GM20000 (cell line): ENCODE results near the gene SH2D4B.
A peak's percentile ranks its signal among the peaks of the same experiment; 100 is the strongest.

Source experiments
- DNase-seq: peaks from one replicate; pipeline ENCODE4 v3.0.0; 2012; ENCODE audit warnings: low spot score
- CTCF ChIP-seq: IDR thresholded peaks from 2 replicates; pipeline ENCODE4 v1.5.1; 2012; ENCODE audit warnings: mild to moderate bottlenecking, control low read depth; ENCODE audit errors: extremely low read depth, missing control alignments

Gene SH2D4B

GRCh38 chr10:80670774-80671173 is 133.1 kb downstream of the SH2D4B start:
- TF ChIP-seq CTCF: no peak
- no peak for DNase-seq

GRCh38 chr10:80671847-80672246 is 134.1 kb downstream of the SH2D4B start:
- DNase-seq: no peak
- no peak for TF ChIP-seq CTCF

GRCh38 chr10:80672613-80673012 is 134.9 kb downstream of the SH2D4B start:
- no peak for TF ChIP-seq CTCF
- DNase-seq: no peak

- no peak for TF ChIP-seq CTCF
- DNase-seq: no peak
Measured at GRCh38 chr10:80674809-80675208, 137.1 kb downstream of the SH2D4B start.

GRCh38 chr10:80681142-80681541 is 143.4 kb downstream of the SH2D4B start:
- no peak for DNase-seq
- no peak for TF ChIP-seq CTCF

- peak; percentile 34 for DNase-seq
- TF ChIP-seq CTCF: no peak
Measured at GRCh38 chr10:80684259-80684658, 146.6 kb downstream of the SH2D4B start.

- TF ChIP-seq CTCF: no peak
Measured at GRCh38 chr10:80685355-80685754, 147.7 kb downstream of the SH2D4B start.

More at GRCh38 chr10:80685355-80685754, 147.7 kb downstream of the SH2D4B start:
- DNase-seq: no peak
